D721Med (cell line): ENCODE results near the gene CROCC.

Source experiments
- DNase-seq: peaks from one replicate; pipeline ENCODE4 v3.0.0; 2011; ENCODE audit warnings: low spot score; ENCODE audit not compliant: insufficient read length
- FAIRE-seq: peaks from 2 replicates; lab custom pipeline; 2011; peaks lifted over from hg19 to GRCh38; lab: Jason Lieb, UNC
- TF ChIP-seq, protein P1 (sequence below): IDR thresholded peaks from 2 replicates; pipeline ENCODE4 v1.5.1; 2012; ENCODE audit warnings: mild to moderate bottlenecking, control low read depth; ENCODE audit not compliant: insufficient read depth; ENCODE audit errors: missing control alignments

Gene CROCC

DNA sequence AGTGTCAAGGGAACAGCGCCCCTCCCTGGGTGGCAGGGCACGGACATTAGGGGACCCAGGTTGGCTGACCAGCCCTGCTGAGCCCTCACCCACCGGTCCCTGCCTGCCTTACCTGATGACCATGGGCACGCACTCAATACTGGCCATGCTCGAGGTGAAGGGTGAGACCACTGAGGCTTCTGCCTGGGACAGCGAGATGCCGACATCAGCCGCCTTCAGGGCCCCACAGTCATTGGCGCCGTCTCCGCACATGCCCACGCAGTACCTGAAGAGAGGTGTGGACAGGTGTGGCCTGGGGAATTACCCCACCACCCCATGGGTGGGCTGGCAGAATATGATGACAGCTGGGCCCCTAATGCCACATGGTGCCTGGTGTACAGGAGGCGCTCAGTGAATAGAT lies 66.5 kb downstream of the CROCC start:
- FAIRE-seq (no peak), DNase-seq (no peak)
- TF ChIP-seq, protein P1, sequence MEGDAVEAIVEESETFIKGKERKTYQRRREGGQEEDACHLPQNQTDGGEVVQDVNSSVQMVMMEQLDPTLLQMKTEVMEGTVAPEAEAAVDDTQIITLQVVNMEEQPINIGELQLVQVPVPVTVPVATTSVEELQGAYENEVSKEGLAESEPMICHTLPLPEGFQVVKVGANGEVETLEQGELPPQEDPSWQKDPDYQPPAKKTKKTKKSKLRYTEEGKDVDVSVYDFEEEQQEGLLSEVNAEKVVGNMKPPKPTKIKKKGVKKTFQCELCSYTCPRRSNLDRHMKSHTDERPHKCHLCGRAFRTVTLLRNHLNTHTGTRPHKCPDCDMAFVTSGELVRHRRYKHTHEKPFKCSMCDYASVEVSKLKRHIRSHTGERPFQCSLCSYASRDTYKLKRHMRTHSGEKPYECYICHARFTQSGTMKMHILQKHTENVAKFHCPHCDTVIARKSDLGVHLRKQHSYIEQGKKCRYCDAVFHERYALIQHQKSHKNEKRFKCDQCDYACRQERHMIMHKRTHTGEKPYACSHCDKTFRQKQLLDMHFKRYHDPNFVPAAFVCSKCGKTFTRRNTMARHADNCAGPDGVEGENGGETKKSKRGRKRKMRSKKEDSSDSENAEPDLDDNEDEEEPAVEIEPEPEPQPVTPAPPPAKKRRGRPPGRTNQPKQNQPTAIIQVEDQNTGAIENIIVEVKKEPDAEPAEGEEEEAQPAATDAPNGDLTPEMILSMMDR, result no peak

DNA sequence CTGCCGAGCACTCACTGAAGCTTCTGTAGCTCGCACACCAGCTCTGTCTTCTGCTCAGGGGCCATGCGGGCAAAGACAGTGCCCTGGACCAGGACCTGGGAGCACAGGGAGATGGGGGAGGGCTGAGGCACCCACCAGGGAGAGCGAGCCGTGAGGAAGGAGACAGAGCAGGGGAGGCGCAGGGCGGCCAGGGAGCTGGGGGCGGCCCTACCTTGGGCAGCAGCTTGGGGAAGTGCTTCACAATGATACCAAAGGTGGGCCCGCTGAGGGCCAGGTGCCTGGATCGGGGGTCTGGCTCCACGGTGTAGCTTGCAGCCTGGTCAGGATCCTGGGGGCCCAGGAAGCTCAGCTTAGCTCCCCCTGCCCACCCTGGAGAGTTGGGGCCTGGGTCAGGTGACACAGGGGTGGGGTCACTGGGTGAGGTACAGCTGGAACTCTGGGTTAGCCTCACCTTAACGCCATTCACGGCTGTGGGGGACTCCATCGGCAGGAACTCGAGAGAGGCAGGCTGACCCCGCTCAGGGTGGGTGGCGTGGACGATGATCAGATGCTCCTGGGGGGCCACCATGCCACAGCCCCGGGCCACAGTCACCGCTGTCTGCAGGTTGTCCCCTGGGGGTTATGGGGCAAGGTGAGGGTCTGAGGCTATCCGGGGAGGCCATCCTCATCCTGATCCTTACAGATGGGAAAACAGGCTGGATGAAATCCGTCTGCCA lies 68.1 kb downstream of the CROCC start:
- TF ChIP-seq, protein P1, result no peak
- FAIRE-seq (no peak), DNase-seq (no peak)

DNA sequence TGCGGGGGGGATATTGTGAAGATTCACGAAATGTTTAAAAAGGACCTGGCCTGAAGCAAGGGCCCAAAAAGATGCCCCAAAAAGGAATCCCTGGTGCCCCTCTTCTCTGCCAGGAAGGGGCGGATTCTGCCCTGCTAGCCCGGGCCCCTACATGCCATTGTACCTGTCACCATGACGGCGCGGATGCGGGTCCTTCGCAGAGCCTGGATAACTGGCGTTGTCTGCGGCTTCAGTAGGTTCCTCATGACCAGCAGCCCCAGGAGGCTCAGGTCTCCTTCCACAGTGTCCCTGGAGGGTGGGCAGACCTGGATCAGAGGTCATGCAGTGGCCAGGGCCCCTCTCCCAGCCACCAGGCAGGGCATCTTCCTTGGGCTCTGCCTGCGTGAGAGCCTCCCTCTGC lies 69.8 kb downstream of the CROCC start:
- TF ChIP-seq, protein P1, result no peak
- DNase-seq (no peak), FAIRE-seq (no peak)

DNA sequence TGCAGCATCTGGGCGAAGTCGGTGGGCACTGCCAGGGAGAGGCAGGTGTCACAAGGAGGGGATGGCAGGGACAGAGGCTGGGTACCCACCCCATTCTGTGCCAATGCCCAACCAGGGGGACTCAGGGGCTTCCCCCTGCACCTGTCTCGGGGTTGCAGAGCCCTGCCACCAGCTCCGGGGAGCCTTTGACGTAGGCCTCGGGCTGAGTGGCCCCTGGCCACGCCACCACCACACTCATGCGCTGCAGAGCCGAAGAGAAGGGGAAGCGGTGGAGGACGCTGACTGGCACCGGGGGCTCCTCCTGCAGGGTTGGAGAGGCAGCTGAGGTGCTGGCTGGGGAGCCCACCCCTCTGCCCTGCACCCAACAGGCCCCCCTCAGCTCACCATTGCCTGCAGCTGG lies 70.4 kb downstream of the CROCC start:
- DNase-seq, result no peak
- TF ChIP-seq, protein P1, result no peak
- FAIRE-seq, result no peak

DNA sequence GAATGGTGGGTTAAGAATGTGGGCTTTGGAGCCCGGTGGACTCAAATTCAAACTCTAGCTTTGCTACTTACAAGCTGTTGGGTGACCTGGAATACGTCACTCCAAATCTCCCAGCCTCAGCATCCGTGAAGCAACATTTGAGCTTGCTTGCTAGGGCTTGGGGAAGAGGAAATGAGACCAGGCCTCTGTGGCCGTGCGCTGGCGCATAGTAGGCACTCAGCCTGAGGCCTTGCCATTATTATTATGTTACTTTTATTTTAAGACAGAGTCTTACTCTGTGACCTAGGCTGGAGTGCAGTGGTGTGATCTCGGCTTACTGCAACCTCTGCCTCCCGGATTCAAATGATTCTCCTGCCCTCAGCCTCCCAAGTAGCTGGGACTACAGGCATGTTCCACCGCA lies 70.9 kb downstream of the CROCC start:
- DNase-seq (no peak), FAIRE-seq (no peak)
- TF ChIP-seq, protein P1, result no peak

DNA sequence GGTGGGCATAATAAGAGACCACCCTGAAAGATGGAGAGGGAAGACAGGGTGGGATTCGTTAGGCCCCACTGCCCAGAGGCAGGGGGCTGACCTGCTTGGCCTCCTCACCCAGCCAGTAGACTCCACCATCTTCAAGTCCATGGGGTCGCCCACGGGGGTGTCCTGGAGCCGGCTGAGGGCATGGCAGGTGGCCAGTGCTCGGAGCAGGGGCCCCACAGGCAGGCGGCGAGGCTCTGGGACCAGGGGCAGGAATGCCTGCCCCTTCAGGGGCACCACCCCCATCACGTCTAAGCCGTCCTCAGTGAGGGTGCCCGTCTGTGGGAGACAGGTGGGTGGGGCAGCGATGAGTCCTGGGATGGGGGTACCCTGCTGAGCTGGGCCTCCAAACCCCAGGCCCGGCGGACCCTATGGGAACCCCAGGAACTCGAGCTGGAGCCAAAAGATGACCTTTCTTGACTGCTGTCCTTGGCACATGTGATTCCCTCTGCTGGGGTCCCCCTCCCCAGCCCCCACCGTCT lies 71.8 kb downstream of the CROCC start:
- DNase-seq (no peak), FAIRE-seq (no peak)
- TF ChIP-seq, protein P1, result no peak

DNA sequence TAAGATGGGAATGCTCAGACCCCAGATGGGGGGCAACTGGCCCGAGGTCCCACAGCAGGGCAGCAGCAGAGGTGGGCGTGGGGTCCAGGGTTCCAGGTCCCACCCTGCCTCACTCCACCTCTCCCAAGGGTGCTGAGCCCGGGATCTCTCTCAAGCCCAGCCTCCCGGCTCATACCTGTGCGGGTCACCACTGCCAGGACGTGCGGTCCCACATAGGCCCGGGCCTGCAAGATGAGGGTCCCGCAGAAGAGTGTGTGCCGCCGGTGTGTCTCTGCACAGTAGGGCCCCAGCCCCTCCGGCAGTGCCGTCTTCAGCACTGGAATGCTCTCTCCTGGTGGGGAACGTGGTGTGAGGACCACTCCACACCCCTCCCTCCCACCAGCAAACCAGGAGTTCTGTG lies 75.1 kb downstream of the CROCC start:
- FAIRE-seq, result no peak
- TF ChIP-seq, protein P1, result no peak
- DNase-seq, result no peak
